GM23338 (cell line): Measurements from ENCODE around the gene PCYT1A. TPM values are rescaled to one million over a fixed set of nuclear protein-coding genes. Genes with fewer than 3 reads are reported as not detected.

Experiments
- EZH2 ChIP-seq: fragments of 200-600 bp; sonication (generic); IDR thresholded peaks from one replicate; pipeline ENCODE4 v1.8.0; 2017; ENCODE audit warnings: antibody characterized with exemption, mild to moderate bottlenecking, low read depth; ENCODE audit not compliant: unreplicated experiment
- JUNB ChIP-seq: IDR thresholded peaks from one replicate; pipeline ENCODE4 v1.6.1; 2016; ENCODE audit warnings: antibody characterized with exemption; ENCODE audit not compliant: unreplicated experiment
- NANOG ChIP-seq: IDR thresholded peaks from 2 replicates; pipeline ENCODE4 v1.6.1; 2016; ENCODE audit warnings: antibody characterized with exemption, borderline replicate concordance
- STAT1 ChIP-seq: IDR thresholded peaks from one replicate; pipeline ENCODE4 v1.6.1; 2016; ENCODE audit warnings: antibody characterized with exemption; ENCODE audit not compliant: unreplicated experiment
- ZNF114 ChIP-seq: fragments of 250-450 bp; sonication (Bioruptor Pico); IDR thresholded peaks from 2 replicates; pipeline ENCODE4 v1.5.0; 2020; ENCODE audit warnings: mild to moderate bottlenecking, moderate library complexity
- ZNF462 ChIP-seq: fragments of 250-450 bp; sonication (Bioruptor Pico); IDR thresholded peaks from 2 replicates; pipeline ENCODE4 v1.5.0; 2020; ENCODE audit warnings: mild to moderate bottlenecking, moderate library complexity
- polyA plus RNA-seq: library from polyadenylated mRNA; unstranded; fragments of >200 nt; fragmentation: Nextera tagmentation; extraction: Ambion mirVana; gene quantifications from 2 replicates; pipeline ENCODE4 v1.2.1, GENCODE V29; 2016
- total RNA-seq: library from RNA; depleted of rRNA; stranded (reverse); fragments of >200 nt; shearing (Covaris generic); gene quantifications from 2 replicates; pipeline ENCODE4 v1.2.3, GENCODE V29; 2014
- TF ChIP-seq, protein P1 (sequence below): IDR thresholded peaks from one replicate; pipeline ENCODE4 v1.6.1; 2018; ENCODE audit warnings: antibody characterized with exemption; ENCODE audit not compliant: unreplicated experiment
- TF ChIP-seq, protein P2 (sequence below), 2 experiments: fragments of 200-600 bp in 1 of 2; sonication (generic) in 1 of 2; conservative IDR thresholded peaks; 2 replicates each; pipeline versions ENCODE4 v1.5.1 to v1.6.1; 2016 to 2017; ENCODE audit warnings: antibody characterized with exemption in 2 of 2, low read depth in 2 of 2, mild to moderate bottlenecking in 2 of 2, moderate library complexity in 1 of 2

The PCYT1A gene
- total and polyA plus RNA-seq, 2 experiments from 2014 or later: 11.6 to 35.8 TPM

DNA sequence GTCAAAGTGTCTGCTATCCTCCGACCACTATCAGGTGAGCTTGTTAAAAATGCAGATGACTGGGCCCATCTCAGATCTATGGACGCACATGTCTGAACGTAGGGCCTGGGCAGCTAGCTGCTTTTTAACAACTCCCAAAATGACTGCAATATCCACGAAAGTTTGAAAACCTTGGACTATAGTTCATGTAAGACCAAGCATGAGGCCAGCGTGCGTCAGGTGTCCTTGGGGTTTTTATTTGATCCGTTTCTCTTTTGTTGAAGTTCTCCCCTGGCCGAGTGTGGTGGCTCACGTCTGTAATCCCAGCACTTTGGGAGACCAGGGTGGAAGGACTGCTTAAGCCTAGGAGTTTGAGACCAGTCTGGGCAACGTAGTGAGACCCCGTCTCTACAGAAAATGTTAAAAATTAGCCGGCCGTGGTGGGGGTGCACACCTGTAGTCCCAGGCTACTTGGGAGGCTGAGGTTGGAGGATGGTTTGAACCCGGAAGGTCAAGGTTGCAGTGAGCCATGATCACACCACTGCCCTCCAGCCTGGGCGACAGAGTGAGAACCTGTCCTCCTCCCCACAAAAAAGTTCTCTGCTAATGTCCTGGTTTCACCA is 61.7 kb downstream of the PCYT1A start (continued):
- TF ChIP-seq ZNF462 (CRISPR knock-in tag) (no peak), JUNB (no peak), NANOG (no peak), STAT1 (no peak), ZNF114 (CRISPR knock-in tag) (no peak), EZH2 (no peak)
- TF ChIP-seq, protein P1, sequence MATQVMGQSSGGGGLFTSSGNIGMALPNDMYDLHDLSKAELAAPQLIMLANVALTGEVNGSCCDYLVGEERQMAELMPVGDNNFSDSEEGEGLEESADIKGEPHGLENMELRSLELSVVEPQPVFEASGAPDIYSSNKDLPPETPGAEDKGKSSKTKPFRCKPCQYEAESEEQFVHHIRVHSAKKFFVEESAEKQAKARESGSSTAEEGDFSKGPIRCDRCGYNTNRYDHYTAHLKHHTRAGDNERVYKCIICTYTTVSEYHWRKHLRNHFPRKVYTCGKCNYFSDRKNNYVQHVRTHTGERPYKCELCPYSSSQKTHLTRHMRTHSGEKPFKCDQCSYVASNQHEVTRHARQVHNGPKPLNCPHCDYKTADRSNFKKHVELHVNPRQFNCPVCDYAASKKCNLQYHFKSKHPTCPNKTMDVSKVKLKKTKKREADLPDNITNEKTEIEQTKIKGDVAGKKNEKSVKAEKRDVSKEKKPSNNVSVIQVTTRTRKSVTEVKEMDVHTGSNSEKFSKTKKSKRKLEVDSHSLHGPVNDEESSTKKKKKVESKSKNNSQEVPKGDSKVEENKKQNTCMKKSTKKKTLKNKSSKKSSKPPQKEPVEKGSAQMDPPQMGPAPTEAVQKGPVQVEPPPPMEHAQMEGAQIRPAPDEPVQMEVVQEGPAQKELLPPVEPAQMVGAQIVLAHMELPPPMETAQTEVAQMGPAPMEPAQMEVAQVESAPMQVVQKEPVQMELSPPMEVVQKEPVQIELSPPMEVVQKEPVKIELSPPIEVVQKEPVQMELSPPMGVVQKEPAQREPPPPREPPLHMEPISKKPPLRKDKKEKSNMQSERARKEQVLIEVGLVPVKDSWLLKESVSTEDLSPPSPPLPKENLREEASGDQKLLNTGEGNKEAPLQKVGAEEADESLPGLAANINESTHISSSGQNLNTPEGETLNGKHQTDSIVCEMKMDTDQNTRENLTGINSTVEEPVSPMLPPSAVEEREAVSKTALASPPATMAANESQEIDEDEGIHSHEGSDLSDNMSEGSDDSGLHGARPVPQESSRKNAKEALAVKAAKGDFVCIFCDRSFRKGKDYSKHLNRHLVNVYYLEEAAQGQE: no peak
- TF ChIP-seq, protein P2, sequence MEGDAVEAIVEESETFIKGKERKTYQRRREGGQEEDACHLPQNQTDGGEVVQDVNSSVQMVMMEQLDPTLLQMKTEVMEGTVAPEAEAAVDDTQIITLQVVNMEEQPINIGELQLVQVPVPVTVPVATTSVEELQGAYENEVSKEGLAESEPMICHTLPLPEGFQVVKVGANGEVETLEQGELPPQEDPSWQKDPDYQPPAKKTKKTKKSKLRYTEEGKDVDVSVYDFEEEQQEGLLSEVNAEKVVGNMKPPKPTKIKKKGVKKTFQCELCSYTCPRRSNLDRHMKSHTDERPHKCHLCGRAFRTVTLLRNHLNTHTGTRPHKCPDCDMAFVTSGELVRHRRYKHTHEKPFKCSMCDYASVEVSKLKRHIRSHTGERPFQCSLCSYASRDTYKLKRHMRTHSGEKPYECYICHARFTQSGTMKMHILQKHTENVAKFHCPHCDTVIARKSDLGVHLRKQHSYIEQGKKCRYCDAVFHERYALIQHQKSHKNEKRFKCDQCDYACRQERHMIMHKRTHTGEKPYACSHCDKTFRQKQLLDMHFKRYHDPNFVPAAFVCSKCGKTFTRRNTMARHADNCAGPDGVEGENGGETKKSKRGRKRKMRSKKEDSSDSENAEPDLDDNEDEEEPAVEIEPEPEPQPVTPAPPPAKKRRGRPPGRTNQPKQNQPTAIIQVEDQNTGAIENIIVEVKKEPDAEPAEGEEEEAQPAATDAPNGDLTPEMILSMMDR (conservative IDR thresholded peaks at IDR 0.05; ENCODE audit: low read depth in 2 of 2): no peak
